ENCODE results near the gene NCS1.

Gene NCS1

GRCh38 chr9:130175355-130175754 lies 3.2 kb downstream of the NCS1 start:
- no peak for DNase-seq (ENCODE audit: low read depth in 3 of 3)

GRCh38 chr9:130176760-130177159 lies 4.6 kb downstream of the NCS1 start:
- DNase-seq (ENCODE audit: low read depth in 3 of 3) = no peak

- DNase-seq (ENCODE audit: low read depth in 3 of 3) = no peak
These were observed 5.9 kb downstream of the NCS1 start for GRCh38 chr9:130177898-130178805.

GRCh38 chr9:130179331-130179907 lies 7.2 kb downstream of the NCS1 start:
- DNase-seq (ENCODE audit: low read depth in 3 of 3) = no peak

- DNase-seq (ENCODE audit: low read depth in 3 of 3) = no peak
These were observed 8.3 kb downstream of the NCS1 start for GRCh38 chr9:130180516-130180915.

GRCh38 chr9:130181678-130182380 lies 9.6 kb downstream of the NCS1 start:
- no peak for DNase-seq (ENCODE audit: low read depth in 3 of 3)

GRCh38 chr9:130182381-130182909 lies 10.2 kb downstream of the NCS1 start:
- no peak for DNase-seq (ENCODE audit: low read depth in 3 of 3)

- no peak for DNase-seq (ENCODE audit: low read depth in 3 of 3)
These were observed 11.0 kb downstream of the NCS1 start for GRCh38 chr9:130183133-130183762.

GRCh38 chr9:130185017-130185416 lies 12.8 kb downstream of the NCS1 start:
- DNase-seq (ENCODE audit: low read depth in 3 of 3) = no peak

GRCh38 chr9:130185490-130186031 lies 13.4 kb downstream of the NCS1 start:
- DNase-seq (ENCODE audit: low read depth in 3 of 3) = no peak

GRCh38 chr9:130186051-130186450 lies 13.8 kb downstream of the NCS1 start:
- no peak for DNase-seq (ENCODE audit: low read depth in 3 of 3)

GRCh38 chr9:130186839-130187522 lies 14.8 kb downstream of the NCS1 start:
- DNase-seq (ENCODE audit: low read depth in 3 of 3) = no peak

- DNase-seq (ENCODE audit: low read depth in 3 of 3) = no peak
These were observed 15.3 kb downstream of the NCS1 start for GRCh38 chr9:130187523-130187846.

GRCh38 chr9:130188860-130189481 lies 16.8 kb downstream of the NCS1 start:
- DNase-seq (ENCODE audit: low read depth in 3 of 3) = no peak

GRCh38 chr9:130189840-130190239 lies 17.6 kb downstream of the NCS1 start:
- no peak for DNase-seq (ENCODE audit: low read depth in 3 of 3)

- no peak for DNase-seq (ENCODE audit: low read depth in 3 of 3)
These were observed 19.0 kb downstream of the NCS1 start for GRCh38 chr9:130191068-130191748.

GRCh38 chr9:130191749-130192120 lies 19.5 kb downstream of the NCS1 start:
- DNase-seq (ENCODE audit: low read depth in 3 of 3) = no peak

- DNase-seq (ENCODE audit: low read depth in 3 of 3) = no peak
These were observed 20.3 kb downstream of the NCS1 start for GRCh38 chr9:130192382-130192999.

- DNase-seq (ENCODE audit: low read depth in 3 of 3) = no peak
These were observed 20.9 kb downstream of the NCS1 start for GRCh38 chr9:130193103-130193502.
